ENCODE data around the gene ADSL. TPM values are rescaled to one million over a fixed set of nuclear protein-coding genes. Genes with fewer than 3 reads are reported as not detected.
A peak's percentile ranks its signal among the peaks of the same experiment; 100 is the strongest.

Gene ADSL
- total and polyA plus RNA-seq, 2 of the 4 experiments (the other 2 are of a cell fraction): 93.6 to 229 TPM

DNA sequence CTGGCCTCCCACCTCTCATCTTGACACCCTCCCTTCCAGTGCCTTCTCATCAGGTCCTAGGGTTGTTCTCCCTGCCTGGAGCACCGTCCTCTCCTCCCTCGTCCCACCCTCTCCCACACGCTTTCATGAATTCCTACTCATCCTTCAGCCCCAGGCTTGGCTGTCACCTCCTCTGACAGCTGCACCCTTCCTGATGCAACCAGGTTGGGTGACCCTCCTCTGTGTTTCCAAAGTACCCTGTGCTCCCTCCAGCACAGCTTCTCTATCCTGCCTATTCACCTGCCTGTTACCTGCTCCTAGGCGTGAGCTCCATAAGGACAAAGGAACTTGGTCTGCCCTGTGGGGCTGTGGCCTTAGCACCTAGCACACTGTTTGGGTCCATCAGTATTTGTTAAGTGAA is 82.5 kb downstream of the ADSL start:
- no peaks in the 10 kb centered on the region for H3K9me3 ChIP-seq (ENCODE audit: control insufficient read depth, insufficient read depth, low read length)
- H4K5ac ChIP-seq (ENCODE audit: low read depth, low read length): no peak overlapping the region
- H3K56ac ChIP-seq (ENCODE audit: extremely low read depth, insufficient read depth, low read length): no peak overlapping the region
- H4K91ac ChIP-seq (ENCODE audit: insufficient read depth, low read depth, low read length): no peak overlapping the region
- H3K27ac ChIP-seq (ENCODE audit: insufficient read depth, low read length): no peak overlapping the region
- H3K4me1 ChIP-seq (ENCODE audit: control insufficient read depth, insufficient read depth, low read length): peaks cover 5% of the 10 kb centered on the region; the same call in 1 of the 2 replicates
- H4K20me1 ChIP-seq (ENCODE audit: insufficient read depth, low read length): peaks cover 34% of the 10 kb centered on the region
- H2BK20ac ChIP-seq (ENCODE audit: low read depth, low read length): no peak overlapping the region
- ChIA-PET POLR2A (ENCODE audit: unreplicated experiment) (no interaction called here), CTCF (no interaction called here)
- no peak overlapping the region for H3K14ac ChIP-seq (replicated peaks; ENCODE audit: low read depth, low read length)
- H3K18ac ChIP-seq (ENCODE audit: low read depth, low read length): no peak overlapping the region
- no peak overlapping the region for H2BK15ac ChIP-seq (ENCODE audit: low read depth, low read length)
- peaks cover 35 to 87% of the 10 kb centered on the region in 2 experiments for H3K79me1 ChIP-seq (ENCODE audit: low read depth in 1 of 2, low read length in 2 of 2)
- intact Hi-C loops (cut with micrococcal nuclease) (no loop called here), dilution Hi-C loops (cut with HindIII; ENCODE audit: low sequenced_read_pairs, unreplicated experiment) (no loop called here), in situ Hi-C loops (cut with MboI; ENCODE audit: low sequenced_read_pairs) (loop anchor here (25.0 kb wide), 1 partner anchor 459 kb away; no protein-coding TSS in a partner anchor)
- no peak overlapping the region for H2BK120ac ChIP-seq (ENCODE audit: low read depth, low read length)
- DNase-seq (no peak), ATAC-seq (ENCODE audit: low read depth) (no peak)
- no peak overlapping the region for H2BK5ac ChIP-seq (ENCODE audit: low read depth, low read length, poor library complexity, severe bottlenecking)
- H3K9ac ChIP-seq (ENCODE audit: low read depth, low read length): no peak overlapping the region
- H2AK9ac ChIP-seq (replicated peaks; ENCODE audit: low read depth, low read length, poor library complexity): peak overlapping the region; percentile 18
- H3K36me3 ChIP-seq (ENCODE audit: control insufficient read depth, insufficient read depth, low read length): peaks cover 59% of the 10 kb centered on the region
- H2AFZ ChIP-seq (replicated peaks; ENCODE audit: low read length, poor library complexity): no peak overlapping the region
- WGBS, 2 experiments (ENCODE audit: extremely low coverage in 2 of 2, insufficient read length in 1 of 2): 100% methylated on average over 3 of the region's 4 CpGs; no CpG with 5 or more reads in 1 of the 2 experiments
- no peak overlapping the region for H4K8ac ChIP-seq (ENCODE audit: low read depth in 2 of 2, low read length in 2 of 2)
- H3K4ac ChIP-seq (ENCODE audit: low read depth, low read length): no peak overlapping the region
- H3K4me2 ChIP-seq (ENCODE audit: low read depth, low read length): no peak overlapping the region
- BruUV-seq (replicated peaks): no TSS peak
- no peak overlapping the region for H3K4me3 ChIP-seq (ENCODE audit: insufficient read depth, low read depth, low read length)
- H3K9me1 ChIP-seq (ENCODE audit: insufficient read depth, low read length): peaks cover 34% of the 10 kb centered on the region
- H2AK5ac ChIP-seq (ENCODE audit: low read depth, low read length): no peak overlapping the region
- no peak for TF ChIP-seq MAZ (IDR thresholded peaks at IDR 0.05; ENCODE audit: borderline replicate concordance, low read depth, low read length)
- no peak for TF ChIP-seq CTCF (conservative IDR thresholded peaks at IDR 0.05; ENCODE audit: low read depth, low read length)
- TF ChIP-seq BHLHE40 (IDR thresholded peaks at IDR 0.05; ENCODE audit: low read depth, low read length): no peak
- no peak for TF ChIP-seq SMC3 (IDR thresholded peaks at IDR 0.05; ENCODE audit: low read depth, low read length)
- no peak for TF ChIP-seq RAD21 (IDR thresholded peaks at IDR 0.05; ENCODE audit: low read length)
- TF ChIP-seq USF2 (IDR thresholded peaks at IDR 0.05; ENCODE audit: low read depth, low read length): no peak
- no peak for TF ChIP-seq RFX5 (IDR thresholded peaks at IDR 0.05; ENCODE audit: low read depth, low read length)
- TF ChIP-seq NFE2L2 (IDR thresholded peaks at IDR 0.05; ENCODE audit: low read depth, low read length): no peak
- TF ChIP-seq POLR2A (IDR thresholded peaks at IDR 0.05; ENCODE audit: low read depth, low read length): no peak
- no peak for TF ChIP-seq MXI1 (IDR thresholded peaks at IDR 0.05; ENCODE audit: borderline replicate concordance, low read depth, low read length)
- TF ChIP-seq RCOR1 (IDR thresholded peaks at IDR 0.05; ENCODE audit: insufficient replicate concordance, low read length): no peak
- no peak for TF ChIP-seq CHD1 (IDR thresholded peaks at IDR 0.05; ENCODE audit: low read depth, low read length)
- no peak for TF ChIP-seq CEBPB (IDR thresholded peaks at IDR 0.05; ENCODE audit: low read depth, low read length)
- TF ChIP-seq MAFK (IDR thresholded peaks at IDR 0.05; ENCODE audit: low read depth, low read length): no peak
- no peak for TF ChIP-seq FOS (IDR thresholded peaks at IDR 0.05; ENCODE audit: low read depth, low read length)
- no peak for TF ChIP-seq ELK1 (IDR thresholded peaks at IDR 0.05; ENCODE audit: borderline replicate concordance, low read depth, low read length)
- H3K23ac ChIP-seq (ENCODE audit: low read depth, low read length): no peak overlapping the region
- no peaks in the 10 kb centered on the region for H3K27me3 ChIP-seq (ENCODE audit: control insufficient read depth, insufficient read depth, low read length)
